ENCODE results near the gene WDFY3. TPM values are rescaled to one million over a fixed set of nuclear protein-coding genes. Genes with fewer than 3 reads are reported as not detected.

Gene WDFY3
- total RNA-seq, 1 experiment from 2014 or later, result 39.9 TPM

DNA sequence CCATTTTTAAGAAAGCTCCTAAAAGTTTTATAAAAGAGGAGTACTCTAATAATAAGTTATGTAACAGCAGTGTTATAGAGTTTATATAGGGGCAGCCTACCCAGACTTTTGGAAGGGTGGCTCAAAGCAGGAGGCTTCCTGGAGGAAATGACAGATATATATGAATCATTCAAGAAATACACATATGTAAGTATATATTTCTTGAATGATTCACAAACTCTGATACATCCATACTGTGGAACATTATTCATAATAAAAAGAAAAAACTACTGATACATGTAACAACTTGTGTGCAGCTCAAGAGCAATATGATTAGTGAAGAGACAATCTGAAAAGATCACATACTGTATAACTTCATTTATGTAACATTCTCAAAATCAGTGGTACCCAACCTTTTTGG lies 166.2 kb downstream of the WDFY3 start (continued):
- TF ChIP-seq, protein P1, sequence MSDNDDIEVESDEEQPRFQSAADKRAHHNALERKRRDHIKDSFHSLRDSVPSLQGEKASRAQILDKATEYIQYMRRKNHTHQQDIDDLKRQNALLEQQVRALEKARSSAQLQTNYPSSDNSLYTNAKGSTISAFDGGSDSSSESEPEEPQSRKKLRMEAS (IDR thresholded peaks at IDR 0.05), result no peak

DNA sequence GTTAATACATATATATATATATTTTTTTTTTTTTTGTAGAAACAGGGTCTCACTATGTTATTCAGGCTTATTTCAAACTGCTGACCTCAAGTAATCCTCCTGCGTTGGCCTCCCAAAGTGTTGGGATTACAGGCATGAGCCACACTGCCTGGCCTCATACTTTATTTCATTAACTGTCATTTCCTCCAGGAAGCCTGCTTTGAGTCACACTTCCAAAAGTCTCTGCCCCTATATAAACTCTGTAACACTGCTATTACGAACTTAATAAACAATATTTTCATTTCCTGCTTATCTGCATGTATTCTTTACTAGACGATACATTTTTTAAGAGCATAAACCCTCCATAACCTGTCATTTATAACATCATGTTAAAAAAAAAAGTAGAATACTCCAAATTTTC lies 167.2 kb downstream of the WDFY3 start:
- no TSS peak for BruUV-seq (replicated peaks)

DNA sequence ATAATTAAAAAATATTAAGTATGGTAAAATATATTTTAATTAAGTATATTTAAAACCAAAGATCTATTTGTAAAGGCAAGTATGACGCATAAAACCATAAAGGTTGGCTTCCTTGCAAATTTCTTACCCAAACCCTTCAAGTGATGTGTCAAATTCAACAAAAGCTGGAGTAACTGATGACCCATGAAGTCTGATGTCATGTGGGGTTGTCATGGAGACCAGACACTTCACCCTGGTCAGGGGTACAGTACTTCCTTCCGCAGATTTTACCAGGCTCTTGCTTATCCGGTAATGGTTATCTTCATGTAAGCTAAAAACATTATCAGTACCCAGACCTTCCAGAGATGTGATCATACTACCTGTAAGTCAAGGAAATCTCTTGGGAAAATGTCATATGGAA lies 170.1 kb downstream of the WDFY3 start:
- intact Hi-C loops (cut with micrococcal nuclease), result no loop called here
- H3K9me2 ChIP-seq (ENCODE audit: insufficient read depth), result no peaks in the 10 kb centered on the region
- ChIA-PET RAD21 (ENCODE audit: low non-redundant PET in 1 of 2, low total read pairs in 2 of 2, uncharacterized antibody in 2 of 2, unreplicated experiment in 2 of 2) (no interaction called here), CTCF (no interaction called here), POLR2A (no interaction called here)
- DNase-seq (ENCODE audit: low read depth, low spot score) (no peak), ATAC-seq (no peak)
- no peaks in the 10 kb centered on the region for H3K27me3 ChIP-seq (ENCODE audit: insufficient read depth, low read length)
- H3K27ac ChIP-seq (ENCODE audit: low read depth, low read length), result no peak overlapping the region
- no peak overlapping the region for H3K4me2 ChIP-seq (ENCODE audit: low read length)
- no peaks in the 10 kb centered on the region for H3K9me3 ChIP-seq (ENCODE audit: control insufficient read depth in 1 of 2, insufficient read depth in 1 of 2, low read depth in 1 of 2, low read length in 2 of 2)
- no peak overlapping the region for H2AFZ ChIP-seq (ENCODE audit: low read depth, low read length, poor library complexity, severe bottlenecking)
- no TSS peak for BruUV-seq (replicated peaks)
- H3K79me2 ChIP-seq (ENCODE audit: insufficient read depth, low read length), result no peaks in the 10 kb centered on the region
- H3K36me3 ChIP-seq (ENCODE audit: control insufficient read depth in 1 of 2, insufficient read depth in 2 of 2, low read length in 2 of 2), result peaks cover 0 to 6% of the 10 kb centered on the region in 2 experiments; a peak in 1 of 4 replicates
- no peak overlapping the region for H3K4me3 ChIP-seq (replicated peaks in 1 of 2; ENCODE audit: low read depth in 1 of 2, low read length in 2 of 2)
- TF ChIP-seq, protein P2, sequence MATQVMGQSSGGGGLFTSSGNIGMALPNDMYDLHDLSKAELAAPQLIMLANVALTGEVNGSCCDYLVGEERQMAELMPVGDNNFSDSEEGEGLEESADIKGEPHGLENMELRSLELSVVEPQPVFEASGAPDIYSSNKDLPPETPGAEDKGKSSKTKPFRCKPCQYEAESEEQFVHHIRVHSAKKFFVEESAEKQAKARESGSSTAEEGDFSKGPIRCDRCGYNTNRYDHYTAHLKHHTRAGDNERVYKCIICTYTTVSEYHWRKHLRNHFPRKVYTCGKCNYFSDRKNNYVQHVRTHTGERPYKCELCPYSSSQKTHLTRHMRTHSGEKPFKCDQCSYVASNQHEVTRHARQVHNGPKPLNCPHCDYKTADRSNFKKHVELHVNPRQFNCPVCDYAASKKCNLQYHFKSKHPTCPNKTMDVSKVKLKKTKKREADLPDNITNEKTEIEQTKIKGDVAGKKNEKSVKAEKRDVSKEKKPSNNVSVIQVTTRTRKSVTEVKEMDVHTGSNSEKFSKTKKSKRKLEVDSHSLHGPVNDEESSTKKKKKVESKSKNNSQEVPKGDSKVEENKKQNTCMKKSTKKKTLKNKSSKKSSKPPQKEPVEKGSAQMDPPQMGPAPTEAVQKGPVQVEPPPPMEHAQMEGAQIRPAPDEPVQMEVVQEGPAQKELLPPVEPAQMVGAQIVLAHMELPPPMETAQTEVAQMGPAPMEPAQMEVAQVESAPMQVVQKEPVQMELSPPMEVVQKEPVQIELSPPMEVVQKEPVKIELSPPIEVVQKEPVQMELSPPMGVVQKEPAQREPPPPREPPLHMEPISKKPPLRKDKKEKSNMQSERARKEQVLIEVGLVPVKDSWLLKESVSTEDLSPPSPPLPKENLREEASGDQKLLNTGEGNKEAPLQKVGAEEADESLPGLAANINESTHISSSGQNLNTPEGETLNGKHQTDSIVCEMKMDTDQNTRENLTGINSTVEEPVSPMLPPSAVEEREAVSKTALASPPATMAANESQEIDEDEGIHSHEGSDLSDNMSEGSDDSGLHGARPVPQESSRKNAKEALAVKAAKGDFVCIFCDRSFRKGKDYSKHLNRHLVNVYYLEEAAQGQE (IDR thresholded peaks at IDR 0.05; ENCODE audit: low read depth), result no peak
- TF ChIP-seq SIN3A (IDR thresholded peaks at IDR 0.05; ENCODE audit: low read depth) (no peak), JUND (IDR thresholded peaks at IDR 0.05) (no peak)
- no peaks in the 10 kb centered on the region for H3K4me1 ChIP-seq (ENCODE audit: control insufficient read depth in 1 of 2, insufficient read depth in 2 of 2, low read length in 2 of 2)
- H4K20me1 ChIP-seq (ENCODE audit: insufficient read depth), result no peaks in the 10 kb centered on the region
- no peak overlapping the region for H3K9ac ChIP-seq (ENCODE audit: low read length)

More for the DNA sequence above, 167.2 kb downstream of the WDFY3 start:
- Histone ChIP-seq H3K27me3 (ENCODE audit: insufficient read depth, low read length) (no peaks in the 10 kb centered on the region), H4K20me1 (ENCODE audit: insufficient read depth) (no peaks in the 10 kb centered on the region), H3K36me3 (ENCODE audit: control insufficient read depth in 1 of 2, insufficient read depth in 2 of 2, low read length in 2 of 2) (peaks cover 0 to 6% of the 10 kb centered on the region in 2 experiments; a peak in 1 of 4 replicates), H3K4me1 (ENCODE audit: control insufficient read depth in 1 of 2, insufficient read depth in 2 of 2, low read length in 2 of 2) (no peaks in the 10 kb centered on the region), H3K79me2 (ENCODE audit: insufficient read depth, low read length) (no peaks in the 10 kb centered on the region), H3K9me2 (ENCODE audit: insufficient read depth) (no peaks in the 10 kb centered on the region), H3K4me3 (replicated peaks in 1 of 2; ENCODE audit: low read depth in 1 of 2, low read length in 2 of 2) (no peak overlapping the region), H3K27ac (ENCODE audit: low read depth, low read length) (no peak overlapping the region), H3K9ac (ENCODE audit: low read length) (no peak overlapping the region), H2AFZ (ENCODE audit: low read depth, low read length, poor library complexity, severe bottlenecking) (no peak overlapping the region), H3K4me2 (ENCODE audit: low read length) (no peak overlapping the region), H3K9me3 (ENCODE audit: control insufficient read depth in 1 of 2, insufficient read depth in 1 of 2, low read depth in 1 of 2, low read length in 2 of 2) (no peaks in the 10 kb centered on the region)
- ChIA-PET POLR2A (no interaction called here), RAD21 (ENCODE audit: low non-redundant PET in 1 of 2, low total read pairs in 2 of 2, uncharacterized antibody in 2 of 2, unreplicated experiment in 2 of 2) (no interaction called here), CTCF (no interaction called here)
- no peak for TF ChIP-seq SRF (IDR thresholded peaks at IDR 0.05; ENCODE audit: low read depth)
- intact Hi-C loops (cut with micrococcal nuclease), result no loop called here
- no peak for DNase-seq (ENCODE audit: low read depth, low spot score)
- ATAC-seq, result no peak

Measured in HCT116 (cell line).